GM19240 (cell line): ENCODE results near the gene PCDH18.
"Not testable (repeated sequence)": the region's sequence is repeated elsewhere in the genome, so short reads cannot be mapped to it uniquely, and the experiment has no call there.

Source experiments
- DNase-seq: peaks from one replicate; pipeline ENCODE4 v3.0.0; 2011; ENCODE audit warnings: low spot score; ENCODE audit not compliant: insufficient read length

Gene PCDH18

GRCh38 chr4:137531168-137531985, 917 bp downstream of the PCDH18 start:
- DNase-seq, result no peak

GRCh38 chr4:137530176-137530575, 2.1 kb downstream of the PCDH18 start:
- DNase-seq, result no peak

- DNase-seq, result no peak
Measured at GRCh38 chr4:137529432-137529831, 2.9 kb downstream of the PCDH18 start.

- DNase-seq, result no peak
Measured at GRCh38 chr4:137528673-137529072, 3.6 kb downstream of the PCDH18 start.

- DNase-seq, result no peak
Measured at GRCh38 chr4:137526681-137527080, 5.6 kb downstream of the PCDH18 start.

- no peak for DNase-seq
Measured at GRCh38 chr4:137524725-137525369, 7.4 kb downstream of the PCDH18 start.

GRCh38 chr4:137523329-137523728, 9.0 kb downstream of the PCDH18 start:
- no peak for DNase-seq

GRCh38 chr4:137521053-137521452, 11.2 kb downstream of the PCDH18 start:
- no peak for DNase-seq

GRCh38 chr4:137519406-137519805, 12.9 kb downstream of the PCDH18 start:
- DNase-seq, result no peak

GRCh38 chr4:137517323-137517722, 15.0 kb downstream of the PCDH18 start:
- DNase-seq, result not testable (repeated sequence)

GRCh38 chr4:137514406-137515111, 17.7 kb downstream of the PCDH18 start:
- no peak for DNase-seq

- DNase-seq, result no peak
Measured at GRCh38 chr4:137510557-137511265, 21.6 kb downstream of the PCDH18 start.

- no peak for DNase-seq
Measured at GRCh38 chr4:137509855-137510282, 22.4 kb downstream of the PCDH18 start.

- DNase-seq, result no peak
Measured at GRCh38 chr4:137502339-137503129, 29.8 kb downstream of the PCDH18 start.

GRCh38 chr4:137496267-137496666, 36.0 kb downstream of the PCDH18 start:
- DNase-seq, result not testable (repeated sequence)

GRCh38 chr4:137495578-137495977, 36.7 kb downstream of the PCDH18 start:
- no peak for DNase-seq

GRCh38 chr4:137483313-137483959, 48.9 kb downstream of the PCDH18 start:
- DNase-seq, result not testable (repeated sequence)

GRCh38 chr4:137479657-137480056, 52.6 kb downstream of the PCDH18 start:
- DNase-seq, result not testable (repeated sequence)

GRCh38 chr4:137476345-137476744, 55.9 kb downstream of the PCDH18 start:
- no peak for DNase-seq

GRCh38 chr4:137474711-137475301, 57.5 kb downstream of the PCDH18 start:
- DNase-seq, result no peak
